Measurements from ENCODE around the gene PFDN4.
"Not testable (repeated sequence)": the region's sequence is repeated elsewhere in the genome, so short reads cannot be mapped to it uniquely, and the experiment has no call there.

PFDN4 gene

GRCh38 chr20:54201268-54201846, 6.5 kb upstream of the PFDN4 start:
- no peak for DNase-seq

DNA sequence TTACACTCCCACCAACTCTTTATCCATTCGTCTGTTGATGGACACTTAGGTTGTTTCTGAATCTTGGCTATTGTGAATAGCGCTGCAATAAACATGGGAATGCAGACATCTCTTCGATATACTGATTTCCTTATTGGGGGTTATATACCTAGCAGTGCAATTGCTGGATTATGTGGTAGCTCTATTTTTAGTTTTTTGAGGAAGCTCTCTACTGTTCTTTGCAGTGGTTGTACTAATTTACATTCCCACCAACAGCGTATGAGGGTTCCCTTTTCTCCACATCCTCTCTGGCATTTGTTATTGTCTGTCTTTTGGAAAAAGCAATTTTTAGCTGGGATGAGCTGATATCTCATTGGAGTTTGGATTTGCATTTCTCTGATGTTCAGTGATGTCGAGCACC, 4.6 kb upstream of the PFDN4 start:
- no peak for DNase-seq

GRCh38 chr20:54204063-54204462, 3.8 kb upstream of the PFDN4 start:
- DNase-seq = no peak

DNA sequence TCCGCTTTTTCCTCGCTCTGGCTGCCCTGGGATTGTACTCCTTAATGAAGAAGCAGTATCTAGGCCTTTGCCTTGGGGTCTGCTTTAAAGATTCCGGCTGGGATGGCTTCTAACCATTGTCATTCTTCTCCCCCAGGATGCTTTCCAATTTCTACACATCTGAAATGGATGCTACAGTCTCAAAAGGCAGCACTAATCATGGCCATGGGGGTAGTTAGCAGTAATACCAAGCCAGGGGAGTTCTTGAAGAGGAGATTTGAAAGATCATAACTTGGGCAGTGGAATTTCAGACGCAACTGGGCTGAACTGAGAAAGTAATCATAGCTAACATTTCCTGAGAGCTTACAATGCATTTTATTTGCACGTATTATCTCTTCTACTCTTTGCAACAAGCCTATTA, 3.4 kb upstream of the PFDN4 start:
- no peak for DNase-seq

GRCh38 chr20:54205450-54205849, 2.4 kb upstream of the PFDN4 start:
- DNase-seq = no peak

DNA sequence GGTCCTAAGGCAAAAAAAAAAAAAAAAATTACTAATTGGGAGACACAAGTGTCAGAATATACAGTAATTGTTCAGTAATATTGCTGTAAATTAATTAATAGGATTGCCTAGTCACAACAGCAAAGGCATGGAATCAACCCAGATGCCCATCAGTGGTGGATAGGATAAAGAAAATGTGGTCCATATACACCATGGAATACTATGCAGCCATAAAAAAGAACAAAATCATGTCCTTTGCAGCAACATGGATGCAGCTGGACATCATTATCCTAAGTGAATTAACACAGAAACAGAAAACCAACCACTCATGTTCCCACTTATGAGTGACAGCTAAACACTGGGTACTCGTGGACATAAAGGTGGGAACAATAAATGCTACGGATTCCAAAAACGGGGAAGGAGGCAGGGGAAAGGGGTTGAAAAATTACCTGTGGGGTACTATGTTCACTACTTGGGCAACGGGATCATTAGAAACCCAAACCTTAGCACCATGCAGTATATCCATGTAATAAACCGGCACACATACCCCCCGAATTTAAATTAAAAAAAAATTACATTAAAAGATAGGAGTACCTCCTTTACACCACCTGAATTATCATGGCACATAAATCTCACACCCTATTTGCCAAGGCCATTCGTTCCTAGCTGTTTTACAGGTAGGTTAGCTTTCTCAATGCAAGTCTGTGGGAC, 689 bp upstream of the PFDN4 start:
- no peak for DNase-seq

DNA sequence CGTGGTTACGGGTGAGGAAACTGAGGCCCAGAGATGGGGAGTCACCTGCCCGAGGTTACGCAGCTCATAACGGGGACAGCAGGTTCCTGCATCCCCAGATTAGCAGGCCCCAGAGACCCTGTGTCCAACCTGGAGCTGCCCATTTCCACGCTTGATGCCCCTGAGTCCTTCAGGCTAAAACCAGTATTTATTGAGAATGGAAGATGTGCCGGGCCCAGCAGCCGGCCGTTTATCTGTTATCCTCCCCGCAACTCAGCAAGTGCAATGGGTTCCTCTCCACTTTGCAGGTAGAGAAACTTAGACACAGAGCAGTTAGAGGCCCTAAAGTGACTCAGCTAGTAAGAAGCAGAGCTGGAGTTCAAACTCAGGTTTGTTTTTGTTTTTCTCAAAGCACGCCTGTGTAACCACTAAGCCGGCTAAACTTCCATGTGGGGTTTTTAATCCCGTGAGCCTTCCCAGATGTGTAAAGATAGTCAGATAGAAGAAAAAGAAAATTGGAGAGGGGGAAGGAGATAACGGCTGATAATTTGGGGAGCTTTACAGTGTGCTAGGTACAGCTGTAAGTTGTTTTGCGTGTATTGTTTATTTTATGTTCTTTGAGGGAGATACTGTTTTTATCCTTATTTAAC, 775 bp downstream of the PFDN4 start:
- DNase-seq = no peak

- DNase-seq = no peak
Measured at GRCh38 chr20:54209216-54209813, 1.4 kb downstream of the PFDN4 start.

- DNase-seq = no peak
Measured at GRCh38 chr20:54212226-54212625, 4.3 kb downstream of the PFDN4 start.

GRCh38 chr20:54212871-54213270, 5.0 kb downstream of the PFDN4 start:
- no peak for DNase-seq

GRCh38 chr20:54214566-54214965, 6.7 kb downstream of the PFDN4 start:
- DNase-seq = no peak

GRCh38 chr20:54215157-54215789, 7.4 kb downstream of the PFDN4 start:
- DNase-seq = no peak

DNA sequence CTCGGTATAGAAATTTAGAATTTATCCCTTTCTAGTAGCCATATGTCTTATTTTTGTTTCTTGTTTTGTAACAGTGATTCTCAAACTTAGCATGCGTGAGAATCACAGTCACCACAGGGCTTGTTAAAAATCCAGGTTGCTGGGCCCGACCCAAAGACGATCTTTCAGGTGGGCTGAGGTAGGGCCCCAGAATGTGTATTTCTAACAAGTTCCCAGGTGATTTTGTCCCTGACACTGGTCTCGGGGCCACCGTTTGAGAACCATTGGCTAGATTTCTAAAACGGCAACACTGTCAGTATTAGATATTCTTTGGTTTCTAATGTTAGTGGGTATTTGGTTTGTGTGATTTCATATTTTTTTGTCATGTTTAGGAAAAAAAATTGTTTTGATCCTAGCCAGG, 9.9 kb downstream of the PFDN4 start:
- DNase-seq = no peak

DNA sequence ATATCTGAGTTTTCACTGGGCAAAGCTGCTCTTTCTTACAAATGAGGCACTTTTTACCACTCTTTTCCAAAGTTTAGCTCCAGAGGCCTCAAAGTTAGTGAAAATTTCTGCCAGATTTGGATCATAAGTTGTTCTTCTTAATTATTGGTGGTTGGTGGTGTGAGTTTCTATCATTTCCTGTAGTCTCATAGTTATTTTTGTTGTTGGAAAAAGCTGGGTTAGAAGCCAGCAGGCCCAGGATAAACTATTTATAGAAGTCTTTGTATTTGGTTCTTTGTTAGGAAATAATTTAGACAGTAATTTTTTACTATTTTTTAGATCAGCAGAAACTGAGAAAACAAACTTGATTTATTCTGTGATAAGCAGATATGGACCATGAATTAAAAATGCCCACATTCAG, 10.6 kb downstream of the PFDN4 start:
- no peak for DNase-seq

DNA sequence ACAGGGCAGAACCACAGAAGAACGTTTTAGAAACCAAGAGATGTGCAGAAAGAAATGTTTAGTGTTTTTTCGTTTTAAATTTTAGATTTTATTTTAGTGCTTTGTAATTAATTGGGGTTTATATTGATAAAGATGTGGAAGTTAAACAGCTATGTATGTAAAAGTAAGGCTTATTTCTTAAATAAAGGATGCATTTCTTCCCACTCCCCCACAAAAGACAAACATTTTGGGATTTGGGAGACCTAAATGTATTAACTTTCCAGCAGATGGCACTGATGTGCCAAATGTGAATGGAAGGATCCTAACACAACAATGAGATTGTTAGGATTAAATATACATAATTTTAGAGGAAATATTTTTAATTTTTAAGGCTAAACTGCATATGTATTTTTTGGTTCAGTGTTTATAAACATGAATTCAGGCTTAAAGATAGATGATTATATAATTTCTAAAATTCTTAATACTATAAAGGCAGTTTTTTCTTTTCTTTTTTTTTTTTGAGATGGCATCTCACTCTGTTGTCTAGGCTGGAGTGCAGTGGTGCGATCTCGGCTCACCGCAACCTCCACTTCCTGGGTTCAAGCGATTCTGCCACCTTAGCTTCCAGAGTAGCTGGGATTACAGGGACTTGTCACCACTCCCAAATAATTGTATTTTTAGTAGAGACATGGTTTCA, 12.0 kb downstream of the PFDN4 start:
- DNase-seq = no peak

DNA sequence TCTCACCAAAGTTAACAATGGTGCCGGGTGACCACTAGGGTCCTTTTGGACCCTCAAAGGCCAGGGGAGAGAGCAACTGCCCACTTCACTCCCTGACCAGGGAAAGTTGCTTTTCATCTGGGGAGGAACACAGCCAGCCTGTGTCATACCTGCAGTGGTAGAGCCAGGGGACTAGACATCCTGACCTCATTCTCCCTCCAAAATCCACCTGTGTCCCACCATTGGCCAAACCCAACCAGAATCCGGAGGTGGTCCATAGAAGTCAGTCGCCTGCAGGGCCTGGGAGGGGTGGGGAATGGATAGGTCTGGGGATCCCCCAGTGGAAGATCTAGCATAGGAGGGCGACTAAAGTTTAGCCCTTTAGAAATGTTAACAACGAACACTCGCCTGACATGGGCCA, 12.8 kb downstream of the PFDN4 start:
- no peak for DNase-seq

- DNase-seq = no peak
Measured at GRCh38 chr20:54221353-54221752, 13.5 kb downstream of the PFDN4 start.

DNA sequence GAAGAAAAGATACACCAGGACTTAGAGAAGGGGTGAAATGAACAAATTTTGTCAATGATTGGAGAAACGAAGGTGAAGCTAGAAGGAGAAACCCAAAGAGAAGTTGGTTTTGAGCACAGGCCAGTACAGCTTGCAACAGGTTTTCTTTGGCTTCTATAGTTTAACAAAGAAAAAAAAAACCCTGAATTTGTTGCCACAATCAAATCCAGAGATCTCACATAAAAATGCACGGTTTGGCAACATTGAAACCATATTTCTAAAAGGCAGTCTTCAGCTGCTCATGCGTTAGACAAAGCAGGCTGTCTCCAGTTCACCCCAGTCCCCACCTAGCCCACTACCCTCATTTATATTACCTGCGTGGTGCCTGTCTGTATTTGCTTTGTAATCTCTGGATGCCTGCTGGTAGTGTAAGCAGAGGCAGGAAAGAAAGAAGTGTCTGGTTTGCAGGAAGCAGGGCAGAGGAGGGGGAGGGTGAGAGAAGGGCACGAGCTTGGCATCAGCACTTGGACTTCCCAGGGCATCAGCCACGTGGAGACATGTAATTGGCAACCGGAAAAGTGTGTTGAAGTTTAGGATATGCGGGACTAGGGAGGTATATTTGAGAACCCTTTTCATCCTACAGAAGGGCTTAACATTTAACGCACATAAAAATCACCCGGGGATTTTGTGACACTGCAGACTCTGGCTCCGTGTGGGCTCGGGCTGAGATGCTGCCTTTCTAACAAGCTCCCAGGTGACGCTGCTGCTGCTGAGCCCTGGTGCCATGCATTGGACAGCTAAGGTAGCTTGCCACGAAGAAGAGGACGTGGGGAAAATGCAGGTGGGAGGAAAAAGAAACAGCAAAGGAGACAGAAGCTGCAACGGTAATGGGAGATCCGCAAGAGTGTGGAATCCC, 14.4 kb downstream of the PFDN4 start:
- no peak for DNase-seq

DNA sequence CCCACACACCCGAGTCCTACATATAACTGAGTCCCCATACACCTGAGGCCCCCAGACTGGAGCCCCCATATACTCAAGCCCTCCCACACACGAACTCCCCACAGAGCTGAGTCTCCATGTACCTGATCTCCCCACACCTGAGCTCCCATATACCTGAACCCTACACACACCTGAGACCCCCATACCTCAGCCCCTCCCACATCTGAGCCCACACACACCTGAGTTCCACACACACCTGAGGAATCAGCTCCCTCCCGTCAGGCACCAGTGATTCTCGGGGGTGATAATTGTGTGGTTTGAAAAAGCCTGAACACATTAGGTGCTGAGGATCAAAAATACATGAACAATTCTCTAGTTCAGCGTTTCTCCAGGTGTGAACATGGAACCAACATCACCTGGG, 15.4 kb downstream of the PFDN4 start:
- no peak for DNase-seq

DNA sequence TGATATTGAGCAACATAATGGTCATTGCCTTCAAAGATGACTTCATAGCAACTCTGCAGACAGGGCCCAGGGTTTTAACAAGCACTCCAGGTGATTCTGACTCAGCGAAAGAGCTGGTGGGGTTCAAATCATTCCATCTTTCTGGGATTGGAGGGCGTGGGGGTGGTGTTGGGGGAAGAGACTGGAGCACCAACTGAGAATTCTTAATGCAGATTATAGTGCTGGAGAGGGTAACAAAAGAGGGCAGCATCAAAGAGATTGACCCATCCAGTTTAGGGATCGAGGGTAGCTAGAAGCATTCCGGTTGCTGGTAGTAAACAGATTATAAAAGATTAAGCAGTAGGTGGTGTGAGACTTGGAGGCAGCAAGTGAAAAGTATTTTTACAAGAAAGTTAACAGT, 15.9 kb downstream of the PFDN4 start:
- DNase-seq = no peak

DNA sequence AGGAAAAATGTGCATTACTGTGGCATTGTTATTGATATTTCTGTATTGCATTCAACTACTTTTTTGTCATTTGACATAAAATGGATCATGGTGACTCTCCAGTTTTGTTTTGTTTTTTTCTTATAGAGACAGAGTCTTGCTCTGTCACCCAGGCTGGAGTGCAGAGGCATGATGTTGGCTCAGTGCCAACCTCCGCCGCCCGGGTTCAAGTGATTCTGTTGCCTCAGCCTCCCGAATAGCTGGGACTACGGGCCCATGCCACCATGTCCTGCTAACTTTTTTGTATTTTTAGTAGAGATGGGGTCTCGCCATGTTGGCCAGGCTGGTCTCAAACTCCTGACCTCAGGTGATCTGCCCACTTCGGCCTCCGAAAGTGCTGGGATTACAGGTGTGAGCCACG, 16.8 kb downstream of the PFDN4 start:
- DNase-seq = not testable (repeated sequence)

DNA sequence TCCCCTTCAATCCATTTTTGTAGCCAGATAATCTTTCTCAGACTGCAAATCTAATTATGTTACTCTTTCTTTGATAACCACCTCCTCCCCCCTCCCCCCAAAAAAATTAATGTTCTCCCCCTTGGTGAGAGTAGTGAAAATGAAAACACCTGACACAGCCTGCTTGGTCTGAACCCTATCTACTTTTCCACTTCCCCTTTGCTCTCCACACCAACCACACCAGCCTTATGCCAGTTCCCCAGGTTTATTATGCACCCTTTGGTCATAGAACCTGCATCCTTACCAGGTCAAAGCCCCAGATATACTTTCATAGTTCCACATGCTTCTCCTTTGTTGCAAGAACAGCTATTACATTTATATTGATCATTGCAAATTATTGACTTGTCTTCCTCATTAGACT, 19.4 kb downstream of the PFDN4 start:
- DNase-seq = no peak
